ENCODE measurements around the gene RTKN. TPM values are rescaled to one million over a fixed set of nuclear protein-coding genes. Genes with fewer than 3 reads are reported as not detected.

RTKN gene
- total RNA-seq, 2 experiments from 2014 or later = 0.80 to 1.8 TPM

DNA sequence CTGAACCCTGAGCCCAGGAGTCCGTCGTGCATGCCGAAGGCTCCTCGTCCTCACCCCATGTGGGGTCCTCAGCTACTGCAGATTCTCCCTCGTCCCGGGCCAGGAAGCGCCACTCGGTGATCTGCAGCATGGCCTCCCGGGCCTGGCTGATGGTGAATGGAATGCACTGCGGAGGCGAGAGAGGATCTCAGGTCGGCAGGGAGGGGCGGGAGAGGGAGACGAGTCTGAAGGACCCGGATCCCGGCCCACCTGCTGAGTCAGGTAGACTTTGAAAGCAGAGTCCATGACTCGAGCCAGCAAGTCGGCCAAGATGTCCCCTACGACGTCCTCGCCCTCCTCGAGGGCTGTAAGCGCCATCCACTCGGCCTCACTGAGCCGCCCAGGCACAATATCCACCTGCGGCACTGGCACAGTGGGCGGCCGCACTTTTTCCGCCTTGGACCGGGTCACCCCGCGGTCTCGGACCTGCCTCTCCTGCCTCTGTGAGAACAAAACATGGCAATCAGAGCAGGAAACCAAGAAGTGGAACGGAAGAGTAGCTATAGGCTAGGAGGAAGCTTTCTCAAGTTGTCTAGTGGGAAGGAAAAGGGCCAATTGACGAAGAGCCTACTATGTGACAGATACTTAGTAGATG is 25.9 kb downstream of the RTKN start:
- peaks cover 19% of the 10 kb centered on the region for H3K4me1 Mint-ChIP-seq
- DNase-seq (no peak), ATAC-seq (ENCODE audit: low read depth) (no peak)
- peak overlapping the region; percentile 71 for H3K4me3 Mint-ChIP-seq
- no peaks in the 10 kb centered on the region for H3K36me3 Mint-ChIP-seq
- peaks cover 2% of the 10 kb centered on the region for H3K27me3 Mint-ChIP-seq
- peak overlapping the region; percentile 31 for H3K27ac Mint-ChIP-seq
- no peaks in the 10 kb centered on the region for H3K9me3 Mint-ChIP-seq
- POLR2A ChIA-PET = interaction anchor here (0.7 to 1.8 kb wide), 2 partner anchors 42 to 635 kb away, joined by 3 to 7 read pairs; partner anchors contain the start of gene WBP1

DNA sequence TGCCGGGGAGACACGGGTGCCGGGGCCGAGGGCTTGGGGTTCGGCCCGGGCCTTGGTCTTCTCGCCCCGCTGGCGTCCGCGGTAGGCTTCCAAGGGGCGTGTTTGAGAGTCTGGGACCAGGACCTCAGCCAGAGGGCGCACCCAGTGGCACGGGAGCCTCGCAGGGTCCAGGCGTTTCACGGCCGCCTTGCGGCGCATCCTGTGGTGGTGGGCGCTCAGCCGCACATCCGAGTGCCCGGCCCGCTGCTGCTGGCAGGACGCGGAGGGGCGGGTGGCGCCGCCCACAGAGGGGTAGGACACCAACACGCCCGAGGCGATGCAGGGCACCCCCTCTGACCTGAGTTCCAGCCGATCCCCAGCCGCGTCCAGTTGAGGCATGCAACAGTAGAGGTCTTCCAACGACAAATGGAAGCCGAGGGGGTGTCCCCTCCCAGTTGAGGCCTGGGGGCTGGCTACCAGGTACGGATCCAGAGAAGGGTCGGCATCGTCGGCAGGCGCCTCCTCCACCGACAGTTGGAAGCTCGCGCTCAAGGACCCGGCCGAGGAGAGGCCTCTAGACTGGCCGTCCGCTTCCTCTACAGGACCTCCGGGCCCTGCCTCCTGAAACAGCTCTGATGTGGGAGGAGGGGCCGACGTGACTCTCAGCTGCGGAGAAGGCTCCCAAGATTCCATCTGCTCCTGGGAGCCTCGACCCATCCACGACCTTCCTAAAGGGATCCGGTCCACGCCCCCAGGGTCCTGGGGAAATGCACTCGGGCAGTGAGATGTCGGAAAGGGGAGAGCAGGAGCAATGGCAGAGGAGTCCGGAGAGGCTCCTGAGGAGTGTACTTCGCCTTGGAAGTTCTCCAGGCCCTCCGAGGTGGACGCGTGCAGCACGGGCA is 26.6 kb downstream of the RTKN start:
- ATAC-seq (ENCODE audit: low read depth) (peak; percentile 32), DNase-seq (peak; percentile 50)
- Mint-ChIP-seq H3K4me1 (peaks cover 15% of the 10 kb centered on the region), H3K36me3 (no peaks in the 10 kb centered on the region), H3K27ac (no peak overlapping the region), H3K4me3 (peak overlapping the region; percentile 71), H3K27me3 (peaks cover 2% of the 10 kb centered on the region), H3K9me3 (no peaks in the 10 kb centered on the region)
- POLR2A ChIA-PET = interaction anchor here (0.7 to 1.8 kb wide), 4 partner anchors 41 to 635 kb away, joined by 3 to 7 read pairs (median 4); partner anchors contain the start of genes MRPL53 and WBP1

DNA sequence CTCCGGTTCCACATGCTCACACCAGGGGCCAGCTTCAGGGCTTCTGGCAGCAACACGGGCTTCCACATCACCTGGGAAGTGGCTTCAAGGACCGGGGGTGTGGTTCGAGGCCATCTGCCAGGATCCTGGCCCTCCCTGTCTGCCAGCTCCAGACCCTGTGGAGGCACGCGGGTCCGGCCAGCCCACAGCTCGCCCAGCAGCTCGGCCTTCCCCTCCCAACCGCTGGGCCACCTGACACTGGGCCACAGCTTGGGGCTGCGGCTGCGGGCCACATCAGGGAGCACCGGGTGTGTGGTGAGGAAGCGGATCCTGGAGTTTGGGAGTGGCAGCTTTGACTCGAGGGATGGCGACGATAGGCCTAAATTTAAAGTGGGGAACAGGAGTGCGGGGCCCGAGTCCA is 27.3 kb downstream of the RTKN start:
- H3K36me3 Mint-ChIP-seq = no peaks in the 10 kb centered on the region
- DNase-seq = no peak
- POLR2A ChIA-PET = interaction anchor here (1.1 kb wide), 2 partner anchors 42 to 58 kb away, joined by 3 to 4 read pairs; partner anchors contain the start of gene MRPL53
- no peak for ATAC-seq (ENCODE audit: low read depth)
- peaks cover 14% of the 10 kb centered on the region for H3K4me1 Mint-ChIP-seq
- H3K27ac Mint-ChIP-seq = no peak overlapping the region
- peak overlapping the region; percentile 11 for H3K4me3 Mint-ChIP-seq
- no peaks in the 10 kb centered on the region for H3K9me3 Mint-ChIP-seq
- peaks cover 2% of the 10 kb centered on the region for H3K27me3 Mint-ChIP-seq

DNA sequence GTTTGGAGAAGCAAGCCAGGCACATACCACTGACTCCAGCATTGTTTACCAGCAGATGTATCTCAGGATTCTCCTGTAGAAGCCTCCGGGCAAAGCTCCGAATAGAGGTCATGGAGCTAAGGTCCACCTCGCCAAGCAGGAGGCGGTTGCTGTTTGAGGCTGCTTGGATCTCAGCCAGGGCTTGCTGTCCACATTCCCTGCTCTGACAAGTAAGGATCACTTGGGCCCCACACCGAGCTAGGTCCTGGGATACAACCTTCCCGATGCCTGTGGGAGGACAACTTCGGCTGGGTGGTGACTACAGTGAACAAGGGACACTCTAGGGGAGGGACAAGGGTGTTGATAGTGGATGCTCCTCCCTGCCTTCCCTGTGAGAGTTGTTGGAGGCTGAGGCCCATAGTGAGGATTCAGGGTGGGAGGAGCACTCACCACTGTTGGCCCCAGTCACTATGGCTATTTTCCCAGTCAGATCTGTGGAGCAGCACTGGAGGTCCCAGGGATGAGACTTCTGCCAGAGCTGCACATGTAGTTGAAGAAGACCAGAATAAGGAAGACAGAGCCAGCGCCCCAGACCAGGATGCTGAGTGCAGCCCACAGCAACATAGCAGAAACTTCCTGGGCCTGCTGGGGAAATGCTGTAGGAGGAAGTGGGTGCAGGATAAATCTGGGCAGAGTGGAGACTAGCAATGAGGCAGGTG is 28.6 kb downstream of the RTKN start:
- Mint-ChIP-seq H3K4me1 (peaks cover 14% of the 10 kb centered on the region), H3K36me3 (no peaks in the 10 kb centered on the region), H3K27ac (peak overlapping the region; percentile 23), H3K9me3 (no peaks in the 10 kb centered on the region), H3K27me3 (peaks cover 4% of the 10 kb centered on the region), H3K4me3 (peak overlapping the region; percentile 20)
- POLR2A ChIA-PET = interaction anchor here (0.9 kb wide), 1 partner anchor 8 kb away, joined by 3 read pairs; the partner anchor contains the start of genes C2orf81 and WDR54
- ATAC-seq (ENCODE audit: low read depth) (no peak), DNase-seq (no peak)

DNA sequence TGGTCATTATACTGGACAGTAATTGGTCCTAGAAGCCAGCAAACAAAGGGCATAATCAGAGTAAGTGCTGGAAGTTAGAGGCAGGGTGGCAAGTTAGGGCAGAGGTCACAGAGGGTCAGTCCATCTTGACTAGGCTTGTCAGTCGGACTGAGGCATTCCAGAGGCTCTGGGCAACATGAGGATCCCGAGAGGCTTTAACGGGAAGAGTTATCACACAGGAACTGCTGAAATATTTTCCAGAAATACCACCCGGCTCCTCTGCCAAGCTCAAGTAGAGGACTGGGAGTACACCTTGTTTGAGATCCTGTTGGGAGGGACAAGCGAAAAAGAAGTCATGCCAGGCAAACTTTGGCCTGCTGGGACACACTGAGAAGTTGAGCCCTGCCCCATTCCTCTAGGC is 34.1 kb downstream of the RTKN start:
- Mint-ChIP-seq H3K27ac (no peak overlapping the region), H3K4me3 (no peak overlapping the region), H3K27me3 (peaks cover 24% of the 10 kb centered on the region), H3K9me3 (no peaks in the 10 kb centered on the region), H3K36me3 (no peaks in the 10 kb centered on the region), H3K4me1 (peaks cover 4% of the 10 kb centered on the region)
- POLR2A ChIA-PET = no interaction called here
- ATAC-seq (ENCODE audit: low read depth) = no peak
- no peak for DNase-seq

DNA sequence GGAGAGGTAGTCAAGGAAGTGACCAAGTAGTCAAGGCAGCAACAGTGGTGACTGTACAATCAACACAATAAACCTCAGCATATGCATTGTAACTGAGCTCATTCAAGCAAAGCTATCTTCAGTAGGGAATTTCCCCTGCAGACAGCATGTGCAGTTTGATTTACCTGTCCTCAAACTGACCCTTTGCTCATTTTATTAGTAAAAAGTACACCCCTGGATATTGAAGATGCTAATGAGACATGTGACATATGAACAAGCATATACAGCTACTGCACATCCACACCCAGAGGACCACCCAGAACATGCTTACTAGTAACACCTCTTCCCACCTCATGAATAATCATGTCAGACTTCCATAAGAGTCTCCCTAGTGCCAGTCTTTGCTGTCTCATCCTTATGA is 35.7 kb downstream of the RTKN start:
- H3K4me1 Mint-ChIP-seq = peaks cover 4% of the 10 kb centered on the region
- H3K27ac Mint-ChIP-seq = no peak overlapping the region
- peaks cover 27% of the 10 kb centered on the region for H3K27me3 Mint-ChIP-seq
- H3K9me3 Mint-ChIP-seq = no peaks in the 10 kb centered on the region
- POLR2A ChIA-PET = no interaction called here
- no peaks in the 10 kb centered on the region for H3K36me3 Mint-ChIP-seq
- no peak for ATAC-seq (ENCODE audit: low read depth)
- no peak overlapping the region for H3K4me3 Mint-ChIP-seq
- no peak for DNase-seq

DNA sequence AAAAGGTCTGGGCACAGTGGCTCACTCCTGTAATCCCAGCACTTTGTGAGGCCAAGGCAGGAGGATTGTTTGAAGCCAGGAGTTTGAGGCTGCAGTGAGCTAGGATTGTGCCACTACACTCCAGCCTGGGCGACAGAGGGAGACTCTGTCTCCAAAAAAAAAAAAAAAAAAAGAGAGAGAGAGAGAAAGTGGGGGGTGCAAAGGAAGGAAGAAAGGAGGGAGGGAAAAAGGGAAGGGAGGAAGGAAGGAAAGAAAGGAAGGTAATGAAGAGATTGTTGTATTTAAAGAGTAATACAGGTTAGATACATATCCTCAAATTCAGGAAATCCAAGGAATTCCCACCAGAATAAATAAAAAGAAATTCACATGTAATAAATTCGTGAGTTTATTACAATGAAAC is 39.8 kb downstream of the RTKN start:
- Mint-ChIP-seq H3K4me3 (no peak overlapping the region), H3K27ac (no peak overlapping the region), H3K36me3 (no peaks in the 10 kb centered on the region), H3K27me3 (peaks cover 21% of the 10 kb centered on the region), H3K9me3 (no peaks in the 10 kb centered on the region), H3K4me1 (peaks cover 10% of the 10 kb centered on the region)
- POLR2A ChIA-PET = no interaction called here
- DNase-seq (no peak), ATAC-seq (ENCODE audit: low read depth) (no peak)

DNA sequence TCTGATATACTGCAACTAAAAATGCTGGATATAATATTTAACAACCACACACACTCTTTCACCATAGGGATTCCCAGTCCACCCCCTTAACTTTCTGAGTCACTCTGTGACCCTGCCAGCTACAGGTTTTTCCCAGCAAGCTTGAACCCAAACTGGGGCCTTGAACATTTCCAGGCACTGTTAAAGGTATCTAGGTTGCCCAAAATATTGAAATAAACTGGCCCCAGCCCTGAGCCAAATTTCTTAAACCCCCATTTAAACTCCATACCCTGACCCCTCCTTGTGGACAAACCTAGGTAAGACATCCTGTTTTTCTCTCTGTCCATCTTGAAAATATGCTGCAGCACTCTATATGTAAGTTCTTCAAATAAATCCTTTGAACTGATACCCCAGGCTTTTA is 42.0 kb downstream of the RTKN start:
- H3K27me3 Mint-ChIP-seq = peaks cover 11% of the 10 kb centered on the region
- H3K36me3 Mint-ChIP-seq = no peaks in the 10 kb centered on the region
- no peak overlapping the region for H3K4me3 Mint-ChIP-seq
- DNase-seq (no peak), ATAC-seq (ENCODE audit: low read depth) (peak; percentile 77)
- no peak overlapping the region for H3K27ac Mint-ChIP-seq
- POLR2A ChIA-PET = no interaction called here
- no peaks in the 10 kb centered on the region for H3K9me3 Mint-ChIP-seq
- H3K4me1 Mint-ChIP-seq = peaks cover 7% of the 10 kb centered on the region

DNA sequence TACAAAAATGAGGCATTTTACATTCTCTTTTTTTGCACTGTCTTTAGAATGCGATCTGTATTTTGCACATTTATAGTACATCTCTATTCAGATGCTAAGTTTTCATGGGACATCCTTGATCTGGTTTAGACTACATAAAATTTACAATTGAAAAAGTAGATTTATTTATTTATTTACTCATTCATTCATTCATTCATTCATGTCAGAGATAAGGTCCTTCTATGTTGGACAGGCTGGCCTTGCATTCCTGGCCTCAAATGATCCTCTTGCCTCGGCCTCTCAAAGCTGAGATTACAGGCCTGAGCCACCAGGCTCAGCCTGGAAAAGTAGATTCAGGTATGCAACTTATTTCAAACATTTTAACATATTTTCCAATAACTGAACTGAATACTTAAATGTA is 45.6 kb downstream of the RTKN start:
- Mint-ChIP-seq H3K9me3 (no peaks in the 10 kb centered on the region), H3K4me3 (no peak overlapping the region), H3K4me1 (peaks cover 8% of the 10 kb centered on the region), H3K36me3 (no peaks in the 10 kb centered on the region), H3K27ac (no peak overlapping the region), H3K27me3 (peaks cover 5% of the 10 kb centered on the region)
- POLR2A ChIA-PET = no interaction called here
- DNase-seq (no peak), ATAC-seq (ENCODE audit: low read depth) (no peak)

DNA sequence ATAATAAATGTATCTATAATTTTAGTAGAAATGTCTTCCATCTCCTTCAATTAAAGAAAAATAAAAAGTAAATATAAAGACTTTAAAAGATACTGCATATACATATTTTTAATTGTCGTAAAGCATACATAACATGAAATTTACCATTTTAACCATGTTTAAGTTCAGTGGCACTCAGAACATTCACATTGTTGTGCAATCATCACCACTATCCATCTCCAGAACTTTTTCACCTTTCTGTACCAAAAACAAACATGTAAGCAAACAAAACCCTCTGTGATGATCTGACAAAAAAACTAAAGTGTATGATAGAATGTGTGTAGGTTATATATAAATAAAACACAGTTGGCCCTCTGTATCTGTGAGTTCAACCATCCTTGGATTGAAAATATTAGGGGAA is 48.2 kb downstream of the RTKN start:
- ATAC-seq (ENCODE audit: low read depth) = no peak
- POLR2A ChIA-PET = no interaction called here
- Mint-ChIP-seq H3K4me3 (no peak overlapping the region), H3K4me1 (peaks cover 4% of the 10 kb centered on the region), H3K36me3 (no peaks in the 10 kb centered on the region), H3K9me3 (no peaks in the 10 kb centered on the region), H3K27ac (no peak overlapping the region), H3K27me3 (peaks cover 5% of the 10 kb centered on the region)
- DNase-seq = no peak

DNA sequence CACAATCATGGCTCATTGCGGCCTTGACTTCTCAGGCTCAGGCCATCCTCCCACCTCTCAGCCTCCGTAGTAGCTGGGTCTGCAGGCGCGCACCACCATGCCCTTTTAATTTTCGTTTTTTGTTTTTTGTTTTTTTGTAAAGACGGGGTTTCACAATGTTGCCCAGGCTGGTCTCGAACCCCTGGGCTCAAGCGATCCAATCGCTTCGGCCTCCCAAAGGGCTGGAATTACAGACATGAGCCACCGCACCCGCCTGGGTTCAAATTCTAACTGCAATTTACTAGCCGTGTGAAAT is 49.3 kb downstream of the RTKN start:
- DNase-seq (no peak), ATAC-seq (ENCODE audit: low read depth) (no peak)
- no peaks in the 10 kb centered on the region for H3K9me3 Mint-ChIP-seq
- H3K36me3 Mint-ChIP-seq = no peaks in the 10 kb centered on the region
- POLR2A ChIA-PET = interaction anchor here (1.3 to 2.7 kb wide), 5 partner anchors 29 to 142 kb away, joined by 3 to 14 read pairs (median 6); partner anchors contain the start of genes C2orf81, WBP1 and WDR54
- peaks cover 4% of the 10 kb centered on the region for H3K4me1 Mint-ChIP-seq
- peak overlapping the region; percentile 90 for H3K4me3 Mint-ChIP-seq
- H3K27me3 Mint-ChIP-seq = peaks cover 5% of the 10 kb centered on the region
- H3K27ac Mint-ChIP-seq = no peak overlapping the region

DNA sequence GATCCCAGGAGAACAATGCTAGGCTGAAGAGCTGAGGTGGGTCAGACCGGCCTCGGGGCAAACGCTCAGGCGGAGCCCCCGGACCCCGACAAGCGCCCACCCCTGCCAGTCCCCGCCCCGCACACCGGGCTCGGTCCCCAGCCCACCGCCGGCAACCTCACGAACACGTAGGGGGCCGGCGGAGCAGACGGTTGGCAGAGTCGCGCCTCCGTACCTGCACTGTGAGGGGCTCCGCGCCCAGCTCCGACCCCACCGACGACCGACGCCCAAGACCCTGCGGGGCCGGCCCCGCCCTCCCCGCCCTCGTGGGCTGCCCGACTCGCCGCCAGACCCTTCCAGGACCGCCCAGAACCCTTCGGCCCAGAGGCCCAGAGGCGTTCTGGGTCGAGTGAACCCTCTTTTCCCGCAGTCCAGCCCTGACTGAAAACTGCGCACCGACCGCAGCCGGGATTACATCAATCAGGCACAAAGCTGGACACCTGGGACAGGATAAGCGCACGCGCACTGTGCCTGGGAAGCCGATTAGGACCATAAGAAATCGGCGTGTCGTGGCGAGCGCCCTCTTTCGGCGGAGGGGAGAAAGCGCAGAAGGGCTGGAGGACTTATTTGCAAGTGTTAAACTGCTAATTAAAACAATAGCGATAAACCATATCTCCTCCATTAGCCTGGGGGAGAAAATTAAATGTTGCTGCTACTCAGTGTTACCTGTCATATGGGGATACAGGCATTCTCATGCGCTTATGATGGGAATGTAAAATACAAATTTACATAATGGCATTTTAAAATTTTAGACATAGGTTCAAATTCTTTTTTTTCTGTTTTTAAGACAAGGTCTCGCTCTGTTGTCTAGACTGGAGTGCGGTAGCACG is 49.9 kb downstream of the RTKN start:
- H3K4me3 Mint-ChIP-seq = peak overlapping the region; percentile 90
- peak; percentile 85 for ATAC-seq (ENCODE audit: low read depth)
- no peaks in the 10 kb centered on the region for H3K36me3 Mint-ChIP-seq
- peaks cover 5% of the 10 kb centered on the region for H3K27me3 Mint-ChIP-seq
- peak; percentile 97 for DNase-seq
- H3K4me1 Mint-ChIP-seq = peaks cover 4% of the 10 kb centered on the region
- POLR2A ChIA-PET = interaction anchor here (0.7 to 2.7 kb wide), 13 partner anchors 26 to 193 kb away, joined by 3 to 14 read pairs (median 3); partner anchors contain the start of genes C2orf81, MTHFD2, WBP1 and WDR54
- H3K9me3 Mint-ChIP-seq = no peaks in the 10 kb centered on the region
- peak overlapping the region; percentile 99 for H3K27ac Mint-ChIP-seq
